Testis (tissue), 3 donors: ENCODE results near the gene ITIH1. TPM values are rescaled to one million over a fixed set of nuclear protein-coding genes. Genes with fewer than 3 reads are reported as not detected.

Source experiments
- DNase-seq: peaks from one replicate; pipeline ENCODE4 v3.0.0-alpha.2; 2019
- H3K27ac ChIP-seq, 2 donors: fragments of 200-600 bp; sonication (generic); one replicate each; pipeline ENCODE4 v1.5.1; 2019
- H3K27me3 ChIP-seq: fragments of 200-600 bp; sonication (generic); one replicate; pipeline ENCODE4 v1.5.1; 2019
- H3K36me3 ChIP-seq: fragments of 200-600 bp; sonication (generic); one replicate; pipeline ENCODE4 v1.5.1; 2017; ENCODE audit warnings: low read depth; ENCODE audit errors: missing control alignments
- H3K4me1 ChIP-seq: fragments of 200-600 bp; sonication (generic); one replicate; pipeline ENCODE4 v1.5.1; 2019
- H3K4me3 ChIP-seq, 2 donors: fragments of 200-600 bp; sonication (generic); one replicate each; pipeline ENCODE4 v1.5.1; 2017 to 2019
- H3K9me3 ChIP-seq: fragments of 200-600 bp; sonication (generic); one replicate; pipeline ENCODE4 v1.5.1; 2017
- CTCF ChIP-seq, 3 experiments: fragments of 450-650 bp in 2 of 3; fragments of 200-600 bp in 1 of 3; sonication (generic) in 1 of 3; IDR thresholded peaks; one replicate each; pipeline ENCODE4 v1.5.1; 2016 to 2019; ENCODE audit warnings: antibody characterized with exemption in 3 of 3, mild to moderate bottlenecking in 2 of 3, moderate library complexity in 1 of 3
- POLR2A ChIP-seq: fragments of 450-650 bp; IDR thresholded peaks from one replicate; pipeline ENCODE4 v1.6.1; 2017; ENCODE audit warnings: antibody characterized with exemption, mild to moderate bottlenecking, moderate library complexity
- WGBS, 2 donors: methylation state at CpG; one replicate each; pipeline ENCODE4 v1.1.5; 2018; 5-methylcytosine and 5-hydroxymethylcytosine counted together
- intact Hi-C: fragments of 100-400 bp; cut with DNase I; formaldehyde crosslinking; loops from one replicate; pipeline ENCODE4 v1.15.1; 2023; ENCODE audit warnings: low total_unique reads
- polyA plus RNA-seq: library from polyadenylated mRNA; stranded (reverse); fragments of 350-450 nt; fragmentation: Illumina TruSeq; extraction: RNeasy Lipid Tissue Mini Kit (QIAGEN cat#74804); gene quantifications from one replicate; pipeline ENCODE4 v1.2.3, GENCODE V29; 2014; ENCODE audit warnings: low read depth, low replicate concordance; ENCODE audit not compliant: insufficient read depth
- total RNA-seq, 2 donors: library from RNA; depleted of rRNA; stranded (reverse); fragments of >200 nt; gene quantifications; one replicate each; pipeline ENCODE4 v1.2.3, GENCODE V29; 2016

ITIH1 gene
- total and polyA plus RNA-seq, 3 donors from 2014 or later: 1.8 to 3.5 (median 2.9) TPM

GRCh38 chr3:52800079-52800478 is 22.7 kb downstream of the ITIH1 start:
- no peak for TF ChIP-seq CTCF (IDR thresholded peaks at IDR 0.05)
- no peak for TF ChIP-seq POLR2A
- Histone ChIP-seq H3K27me3 (no peaks in the 10 kb centered on the region), H3K27ac (no peak overlapping the region), H3K9me3 (no peaks in the 10 kb centered on the region), H3K36me3 (no peaks in the 10 kb centered on the region), H3K4me1 (peaks cover 10% of the 10 kb centered on the region), H3K4me3 (no peak overlapping the region)
- WGBS, 2 donors: 74 to 75% methylated on average over 7 of the region's 7 CpGs
- DNase-seq: no peak
- intact Hi-C loops: no loop called here

- no peaks in the 10 kb centered on the region for H3K9me3 ChIP-seq
- no peaks in the 10 kb centered on the region for H3K36me3 ChIP-seq
- no peaks in the 10 kb centered on the region for H3K27me3 ChIP-seq
- no peak overlapping the region for H3K4me3 ChIP-seq
- H3K27ac ChIP-seq: no peak overlapping the region
- TF ChIP-seq POLR2A (no peak), CTCF (IDR thresholded peaks at IDR 0.05) (no peak)
- peaks cover 10% of the 10 kb centered on the region for H3K4me1 ChIP-seq
- DNase-seq: no peak
- intact Hi-C loops: no loop called here
- WGBS, 2 donors: 46 to 64% methylated on average over 5 of the region's 5 CpGs
Measured at GRCh38 chr3:52801839-52802238, 24.4 kb downstream of the ITIH1 start.

- Histone ChIP-seq H3K4me1 (peaks cover 10% of the 10 kb centered on the region), H3K9me3 (no peaks in the 10 kb centered on the region), H3K4me3 (no peak overlapping the region), H3K27me3 (no peaks in the 10 kb centered on the region), H3K36me3 (no peaks in the 10 kb centered on the region), H3K27ac (no peak overlapping the region)
- DNase-seq: no peak
- intact Hi-C loops: no loop called here
- 72 to 80% methylated on average over 18 to 19 of the region's 19 CpGs for WGBS, 2 donors
- TF ChIP-seq POLR2A (no peak), CTCF (IDR thresholded peaks at IDR 0.05) (no peak)
Measured at GRCh38 chr3:52805270-52806039, 28.1 kb downstream of the ITIH1 start.

GRCh38 chr3:52809149-52809548 is 31.8 kb downstream of the ITIH1 start:
- H3K27me3 ChIP-seq: no peaks in the 10 kb centered on the region
- no peak overlapping the region for H3K27ac ChIP-seq
- no peaks in the 10 kb centered on the region for H3K4me1 ChIP-seq
- H3K4me3 ChIP-seq: no peak overlapping the region
- no peaks in the 10 kb centered on the region for H3K36me3 ChIP-seq
- intact Hi-C loops: no loop called here
- H3K9me3 ChIP-seq: no peaks in the 10 kb centered on the region
- WGBS, 2 donors: 93 to 98% methylated on average over 2 of the region's 2 CpGs
- no peak for DNase-seq
- TF ChIP-seq POLR2A (no peak), CTCF (IDR thresholded peaks at IDR 0.05) (no peak)
